SK-MEL-5 (cell line): ENCODE measurements around the gene TDRD3. TPM values are rescaled to one million over a fixed set of nuclear protein-coding genes. Genes with fewer than 3 reads are reported as not detected.

Experiments used
- DNase-seq: peaks from one replicate; pipeline ENCODE4 v3.0.0-alpha.2; 2016; ENCODE audit warnings: low read depth, low spot score
- in situ Hi-C: cut with HindIII; loops from 2 replicates; pipeline ENCODE4 v1.10.0; 2016; ENCODE audit warnings: low sequenced_read_pairs, high pct_unique_total_duplicates, low pct_unique_long_range_greater_than_20kb
- total RNA-seq: library from RNA; depleted of rRNA; stranded (reverse); fragments of >200 nt; shearing (Covaris generic); gene quantifications from 2 replicates; pipeline ENCODE4 v1.2.3, GENCODE V29; 2014

The TDRD3 gene
- total RNA-seq, 1 experiment from 2014 or later = 74.1 TPM

- no peak for DNase-seq
- in situ Hi-C loops = no loop called here
Observed at GRCh38 chr13:60427285-60427684, 30.3 kb downstream of the TDRD3 start.

GRCh38 chr13:60431108-60431700, 34.2 kb downstream of the TDRD3 start:
- peak; percentile 77 for DNase-seq
- in situ Hi-C loops = no loop called here

GRCh38 chr13:60433505-60433904, 36.5 kb downstream of the TDRD3 start:
- in situ Hi-C loops = no loop called here

GRCh38 chr13:60435762-60436374, 38.8 kb downstream of the TDRD3 start:
- DNase-seq = no peak
- in situ Hi-C loops = no loop called here

More at GRCh38 chr13:60433505-60433904, 36.5 kb downstream of the TDRD3 start:
- peak; percentile 32 for DNase-seq

GRCh38 chr13:60439201-60439600, 42.2 kb downstream of the TDRD3 start:
- DNase-seq = no peak
- in situ Hi-C loops = no loop called here

- in situ Hi-C loops = no loop called here
- DNase-seq = no peak
Observed at GRCh38 chr13:60441761-60442160, 44.7 kb downstream of the TDRD3 start.

- in situ Hi-C loops = no loop called here
- peak; percentile 69 for DNase-seq
Observed at GRCh38 chr13:60448907-60449510, 52.0 kb downstream of the TDRD3 start.

GRCh38 chr13:60453490-60453889, 56.5 kb downstream of the TDRD3 start:
- in situ Hi-C loops = no loop called here
- DNase-seq = no peak

- in situ Hi-C loops = no loop called here
- no peak for DNase-seq
Observed at GRCh38 chr13:60454425-60454824, 57.4 kb downstream of the TDRD3 start.

GRCh38 chr13:60463787-60464186, 66.8 kb downstream of the TDRD3 start:
- in situ Hi-C loops = no loop called here
- peak; percentile 10 for DNase-seq

- DNase-seq = no peak
Observed at GRCh38 chr13:60467098-60467497, 70.1 kb downstream of the TDRD3 start.

GRCh38 chr13:60479273-60479672, 82.3 kb downstream of the TDRD3 start:
- in situ Hi-C loops = no loop called here
- no peak for DNase-seq

More at GRCh38 chr13:60467098-60467497, 70.1 kb downstream of the TDRD3 start:
- in situ Hi-C loops = no loop called here

GRCh38 chr13:60482012-60482411, 85.0 kb downstream of the TDRD3 start:
- in situ Hi-C loops = no loop called here
- peak; percentile 45 for DNase-seq

- in situ Hi-C loops = no loop called here
- DNase-seq = no peak
Observed at GRCh38 chr13:60484865-60485264, 87.8 kb downstream of the TDRD3 start.

GRCh38 chr13:60491531-60491930, 94.5 kb downstream of the TDRD3 start:
- no peak for DNase-seq
- in situ Hi-C loops = no loop called here

- in situ Hi-C loops = no loop called here
- DNase-seq = no peak
Observed at GRCh38 chr13:60492187-60492586, 95.2 kb downstream of the TDRD3 start.

- DNase-seq = no peak
- in situ Hi-C loops = no loop called here
Observed at GRCh38 chr13:60494296-60494695, 97.3 kb downstream of the TDRD3 start.

GRCh38 chr13:60501236-60501635, 104.2 kb downstream of the TDRD3 start:
- DNase-seq = peak; percentile 30
- in situ Hi-C loops = no loop called here
